ENCODE results near the gene CAMK2G.

DNA sequence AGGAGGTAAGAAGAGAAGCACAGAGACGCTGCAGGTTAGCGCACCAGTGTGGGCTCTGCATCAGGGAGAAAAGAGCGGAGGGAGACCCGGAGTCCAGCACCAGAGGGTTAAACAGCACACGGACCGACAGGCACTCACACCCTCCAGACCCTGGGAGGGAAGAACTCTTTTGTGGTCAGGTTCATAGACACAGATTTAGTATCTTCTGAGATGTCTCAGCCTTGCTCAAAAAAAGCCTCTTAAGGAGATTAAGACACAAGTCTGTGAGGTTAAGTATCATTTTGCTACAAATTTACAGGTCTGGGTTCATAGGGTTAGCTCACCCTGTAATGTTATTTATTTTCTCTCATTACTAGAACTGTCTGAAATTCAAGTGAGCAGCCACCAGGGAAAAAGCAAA, 46.2 kb downstream of the CAMK2G start:
- TF ChIP-seq, protein P1, sequence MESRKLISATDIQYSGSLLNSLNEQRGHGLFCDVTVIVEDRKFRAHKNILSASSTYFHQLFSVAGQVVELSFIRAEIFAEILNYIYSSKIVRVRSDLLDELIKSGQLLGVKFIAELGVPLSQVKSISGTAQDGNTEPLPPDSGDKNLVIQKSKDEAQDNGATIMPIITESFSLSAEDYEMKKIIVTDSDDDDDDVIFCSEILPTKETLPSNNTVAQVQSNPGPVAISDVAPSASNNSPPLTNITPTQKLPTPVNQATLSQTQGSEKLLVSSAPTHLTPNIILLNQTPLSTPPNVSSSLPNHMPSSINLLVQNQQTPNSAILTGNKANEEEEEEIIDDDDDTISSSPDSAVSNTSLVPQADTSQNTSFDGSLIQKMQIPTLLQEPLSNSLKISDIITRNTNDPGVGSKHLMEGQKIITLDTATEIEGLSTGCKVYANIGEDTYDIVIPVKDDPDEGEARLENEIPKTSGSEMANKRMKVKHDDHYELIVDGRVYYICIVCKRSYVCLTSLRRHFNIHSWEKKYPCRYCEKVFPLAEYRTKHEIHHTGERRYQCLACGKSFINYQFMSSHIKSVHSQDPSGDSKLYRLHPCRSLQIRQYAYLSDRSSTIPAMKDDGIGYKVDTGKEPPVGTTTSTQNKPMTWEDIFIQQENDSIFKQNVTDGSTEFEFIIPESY (IDR thresholded peaks at IDR 0.05; ENCODE audit: borderline replicate concordance, low read depth): no peak
- TF ChIP-seq RFX5 (IDR thresholded peaks at IDR 0.05; ENCODE audit: low read length): no peak
- TF ChIP-seq, protein P2, sequence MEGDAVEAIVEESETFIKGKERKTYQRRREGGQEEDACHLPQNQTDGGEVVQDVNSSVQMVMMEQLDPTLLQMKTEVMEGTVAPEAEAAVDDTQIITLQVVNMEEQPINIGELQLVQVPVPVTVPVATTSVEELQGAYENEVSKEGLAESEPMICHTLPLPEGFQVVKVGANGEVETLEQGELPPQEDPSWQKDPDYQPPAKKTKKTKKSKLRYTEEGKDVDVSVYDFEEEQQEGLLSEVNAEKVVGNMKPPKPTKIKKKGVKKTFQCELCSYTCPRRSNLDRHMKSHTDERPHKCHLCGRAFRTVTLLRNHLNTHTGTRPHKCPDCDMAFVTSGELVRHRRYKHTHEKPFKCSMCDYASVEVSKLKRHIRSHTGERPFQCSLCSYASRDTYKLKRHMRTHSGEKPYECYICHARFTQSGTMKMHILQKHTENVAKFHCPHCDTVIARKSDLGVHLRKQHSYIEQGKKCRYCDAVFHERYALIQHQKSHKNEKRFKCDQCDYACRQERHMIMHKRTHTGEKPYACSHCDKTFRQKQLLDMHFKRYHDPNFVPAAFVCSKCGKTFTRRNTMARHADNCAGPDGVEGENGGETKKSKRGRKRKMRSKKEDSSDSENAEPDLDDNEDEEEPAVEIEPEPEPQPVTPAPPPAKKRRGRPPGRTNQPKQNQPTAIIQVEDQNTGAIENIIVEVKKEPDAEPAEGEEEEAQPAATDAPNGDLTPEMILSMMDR (IDR thresholded peaks at IDR 0.05): no peak
- TF ChIP-seq NRF1 (IDR thresholded peaks at IDR 0.05; ENCODE audit: low read depth, low read length): no peak
- TF ChIP-seq, protein P3, sequence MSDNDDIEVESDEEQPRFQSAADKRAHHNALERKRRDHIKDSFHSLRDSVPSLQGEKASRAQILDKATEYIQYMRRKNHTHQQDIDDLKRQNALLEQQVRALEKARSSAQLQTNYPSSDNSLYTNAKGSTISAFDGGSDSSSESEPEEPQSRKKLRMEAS (IDR thresholded peaks at IDR 0.05; ENCODE audit: low read depth): no peak
- TF ChIP-seq FOXM1 (IDR thresholded peaks at IDR 0.05; ENCODE audit: low read depth): no peak
